A549 (cell line): Measurements from ENCODE around the gene LRFN3.

ENCODE experiments used
- CEBPB ChIP-seq, 2 experiments: fragments of >200 bp in 1 of 2; sonication (Bioruptor Twin) in 1 of 2; formaldehyde crosslinking in 1 of 2; IDR thresholded peaks; 2 replicates each; pipeline ENCODE4 v1.6.1; 2012 to 2016
- JUNB ChIP-seq: fragments of >200 bp; sonication (Bioruptor Twin); formaldehyde crosslinking; IDR thresholded peaks from 2 replicates; pipeline ENCODE4 v1.6.1; 2016
- ZNF302 ChIP-seq: fragments of 250-450 bp; sonication (Bioruptor Pico); IDR thresholded peaks from 2 replicates; pipeline ENCODE4 v1.9.0; 2021; ENCODE audit warnings: inconsistent platforms, mild to moderate bottlenecking, moderate library complexity
- TF ChIP-seq, protein P1 (sequence below): fragments of >200 bp; sonication (Bioruptor Twin); formaldehyde crosslinking; IDR thresholded peaks from 3 replicates; pipeline ENCODE4 v1.5.1; 2016

DNA sequence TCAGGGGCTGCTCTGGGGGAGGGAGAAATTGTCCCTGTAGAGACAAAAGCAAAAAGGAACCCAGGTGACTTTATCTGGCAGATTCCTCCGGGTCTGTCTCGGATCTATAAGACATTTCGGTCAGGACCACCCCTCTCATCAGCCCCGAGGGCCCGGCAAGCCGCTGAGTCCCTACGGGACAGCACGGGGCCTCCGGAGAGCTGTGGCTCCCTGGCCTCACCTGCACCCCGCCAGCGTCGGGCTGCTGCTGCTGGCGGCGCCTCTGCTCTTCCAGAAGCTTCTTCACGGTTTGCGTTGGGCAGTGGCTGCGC lies 37.7 kb upstream of the LRFN3 start:
- TF ChIP-seq, protein P1, sequence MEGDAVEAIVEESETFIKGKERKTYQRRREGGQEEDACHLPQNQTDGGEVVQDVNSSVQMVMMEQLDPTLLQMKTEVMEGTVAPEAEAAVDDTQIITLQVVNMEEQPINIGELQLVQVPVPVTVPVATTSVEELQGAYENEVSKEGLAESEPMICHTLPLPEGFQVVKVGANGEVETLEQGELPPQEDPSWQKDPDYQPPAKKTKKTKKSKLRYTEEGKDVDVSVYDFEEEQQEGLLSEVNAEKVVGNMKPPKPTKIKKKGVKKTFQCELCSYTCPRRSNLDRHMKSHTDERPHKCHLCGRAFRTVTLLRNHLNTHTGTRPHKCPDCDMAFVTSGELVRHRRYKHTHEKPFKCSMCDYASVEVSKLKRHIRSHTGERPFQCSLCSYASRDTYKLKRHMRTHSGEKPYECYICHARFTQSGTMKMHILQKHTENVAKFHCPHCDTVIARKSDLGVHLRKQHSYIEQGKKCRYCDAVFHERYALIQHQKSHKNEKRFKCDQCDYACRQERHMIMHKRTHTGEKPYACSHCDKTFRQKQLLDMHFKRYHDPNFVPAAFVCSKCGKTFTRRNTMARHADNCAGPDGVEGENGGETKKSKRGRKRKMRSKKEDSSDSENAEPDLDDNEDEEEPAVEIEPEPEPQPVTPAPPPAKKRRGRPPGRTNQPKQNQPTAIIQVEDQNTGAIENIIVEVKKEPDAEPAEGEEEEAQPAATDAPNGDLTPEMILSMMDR: no peak
- no peak for TF ChIP-seq ZNF302 (CRISPR knock-in tag)
- no peak for TF ChIP-seq CEBPB (IDR thresholded peaks at IDR 0.05)
- TF ChIP-seq JUNB: no peak
